ENCODE results near the gene DYNC2I2.
A peak's percentile ranks its signal among the peaks of the same experiment; 100 is the strongest.
"Not testable (repeated sequence)": the region's sequence is repeated elsewhere in the genome, so short reads cannot be mapped to it uniquely, and the experiment has no call there.

The DYNC2I2 gene

DNA sequence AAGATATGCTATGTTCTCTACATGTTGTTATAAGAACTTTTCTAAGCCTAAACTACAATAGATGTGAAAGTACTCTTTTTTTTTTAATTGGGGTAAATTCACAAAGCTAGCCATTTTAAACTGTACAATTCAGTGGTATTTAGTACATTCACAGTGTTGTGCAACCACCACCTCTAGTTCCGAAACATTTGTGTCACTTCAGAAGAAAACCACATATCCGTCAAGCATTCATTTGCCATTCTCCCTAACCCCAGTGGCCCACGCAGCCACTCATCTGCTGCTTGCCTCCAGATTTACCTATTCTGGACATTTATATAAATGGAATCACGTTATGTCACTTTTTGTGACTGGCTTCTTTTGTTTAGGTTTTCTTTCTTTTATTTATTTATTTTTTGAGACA, 61.2 kb downstream of the DYNC2I2 start:
- H3K4me3 Mint-ChIP-seq = no peak overlapping the region
- H3K27ac Mint-ChIP-seq = no peak overlapping the region
- no peaks in the 10 kb centered on the region for H3K9me3 Mint-ChIP-seq
- DNase-seq = no peak
- no peaks in the 10 kb centered on the region for H3K4me1 Mint-ChIP-seq
- no peaks in the 10 kb centered on the region for H3K27me3 Mint-ChIP-seq
- H3K36me3 Mint-ChIP-seq = peaks cover 63% of the 10 kb centered on the region
- CTCF ChIA-PET = no interaction called here

DNA sequence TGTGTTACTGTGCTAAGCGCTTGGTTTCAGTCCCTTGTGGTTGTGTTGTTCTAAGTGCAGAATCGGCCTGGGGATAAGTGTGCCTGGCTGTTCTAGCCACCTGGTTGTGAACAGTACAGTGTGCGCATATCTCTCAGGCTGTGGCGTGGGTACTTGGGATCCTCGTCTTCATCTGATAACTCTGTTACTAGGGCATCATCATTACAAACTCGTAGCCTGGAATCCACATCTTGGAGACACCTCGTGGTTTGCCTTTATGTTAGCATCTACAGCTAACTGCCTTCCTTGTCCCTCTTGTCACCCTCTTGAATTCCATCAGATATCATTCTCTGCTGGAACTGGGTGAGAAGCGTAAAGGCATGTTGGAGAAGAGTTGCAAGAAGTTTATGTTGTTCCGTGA, 62.8 kb downstream of the DYNC2I2 start:
- no peaks in the 10 kb centered on the region for H3K27me3 Mint-ChIP-seq
- H3K36me3 Mint-ChIP-seq = peaks cover 55% of the 10 kb centered on the region
- H3K27ac Mint-ChIP-seq = no peak overlapping the region
- no peak overlapping the region for H3K4me3 Mint-ChIP-seq
- CTCF ChIA-PET = no interaction called here
- DNase-seq = no peak
- no peaks in the 10 kb centered on the region for H3K9me3 Mint-ChIP-seq
- H3K4me1 Mint-ChIP-seq = peaks cover 1% of the 10 kb centered on the region

DNA sequence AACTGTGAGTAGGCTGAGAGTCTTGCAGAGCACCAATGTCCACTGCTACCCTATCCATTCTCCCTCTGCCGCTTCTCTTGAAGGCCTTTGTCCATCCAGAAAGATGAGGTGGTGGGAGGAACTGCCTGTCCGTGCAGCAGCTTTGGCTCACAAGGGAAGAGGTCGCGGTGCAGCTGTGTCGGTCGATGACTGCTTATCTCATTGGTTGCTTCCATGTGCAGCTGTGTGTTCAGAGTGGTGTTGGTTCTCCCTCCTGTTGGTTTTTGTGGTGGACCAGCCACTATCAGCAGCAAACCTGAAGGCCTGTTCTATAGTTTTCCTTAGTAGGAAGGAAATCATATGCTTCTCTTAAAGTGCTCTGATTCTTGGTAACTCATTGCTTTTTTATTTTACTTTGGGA, 63.6 kb downstream of the DYNC2I2 start:
- H3K9me3 Mint-ChIP-seq = no peaks in the 10 kb centered on the region
- no peak overlapping the region for H3K27ac Mint-ChIP-seq
- DNase-seq = no peak
- peaks cover 7% of the 10 kb centered on the region for H3K4me1 Mint-ChIP-seq
- no peaks in the 10 kb centered on the region for H3K27me3 Mint-ChIP-seq
- H3K36me3 Mint-ChIP-seq = peaks cover 55% of the 10 kb centered on the region
- CTCF ChIA-PET = no interaction called here
- H3K4me3 Mint-ChIP-seq = no peak overlapping the region

DNA sequence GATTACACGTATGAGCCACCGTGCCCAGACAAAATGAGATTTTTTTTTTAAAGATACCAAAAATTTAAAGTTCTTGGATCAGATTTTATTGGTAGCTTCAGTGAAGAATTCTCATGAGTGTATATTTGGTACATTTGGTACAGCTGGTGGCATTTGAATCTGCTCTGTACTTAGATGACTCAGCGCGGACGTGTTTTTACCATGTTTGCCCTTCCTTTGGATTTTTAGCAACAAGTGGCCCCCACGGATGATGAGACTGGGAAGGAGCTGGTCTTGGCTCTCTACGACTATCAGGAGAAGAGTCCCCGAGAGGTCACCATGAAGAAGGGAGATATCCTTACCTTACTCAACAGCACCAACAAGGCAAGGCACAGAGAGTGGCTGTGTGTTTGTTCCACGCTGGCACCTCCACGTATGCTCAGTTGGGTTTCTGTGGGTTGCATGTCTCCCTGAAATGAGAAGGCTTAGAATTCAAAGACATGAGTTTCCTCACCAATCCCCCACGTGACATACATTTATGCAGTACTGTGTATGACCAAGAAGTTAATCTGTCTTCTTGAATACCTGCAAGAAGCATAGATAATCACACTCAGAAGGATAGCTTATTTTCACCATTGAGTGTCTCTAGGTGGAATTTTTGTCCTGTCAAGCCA, 67.9 kb downstream of the DYNC2I2 start:
- DNase-seq = no peak
- no peak overlapping the region for H3K27ac Mint-ChIP-seq
- CTCF ChIA-PET = interaction anchor here (0.6 kb wide), 1 partner anchor 159 kb away, joined by 3 read pairs; no protein-coding TSS in a partner anchor
- no peak overlapping the region for H3K4me3 Mint-ChIP-seq
- H3K36me3 Mint-ChIP-seq = peaks cover 74% of the 10 kb centered on the region
- H3K27me3 Mint-ChIP-seq = no peaks in the 10 kb centered on the region
- peaks cover 18% of the 10 kb centered on the region for H3K4me1 Mint-ChIP-seq
- H3K9me3 Mint-ChIP-seq = no peaks in the 10 kb centered on the region

DNA sequence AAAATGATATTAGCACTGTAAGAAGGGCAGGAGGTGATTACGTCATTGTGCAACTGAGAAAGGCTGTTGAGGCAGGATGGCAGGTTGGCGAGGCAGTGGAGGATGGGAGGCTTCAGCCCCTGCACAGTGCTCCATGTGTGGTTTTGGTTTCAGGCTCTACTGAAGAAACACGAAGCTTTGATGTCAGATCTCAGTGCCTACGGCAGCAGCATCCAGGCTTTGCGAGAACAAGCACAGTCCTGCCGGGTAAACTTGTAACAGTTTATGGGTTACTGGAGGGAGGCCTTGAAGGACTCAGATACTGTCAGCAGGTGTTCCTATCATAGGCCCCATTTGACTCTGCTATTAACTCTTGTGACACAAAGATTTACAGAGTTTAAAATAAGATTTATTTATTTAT, 69.2 kb downstream of the DYNC2I2 start:
- peak; percentile 85 for DNase-seq
- Mint-ChIP-seq H3K4me1 (peaks cover 18% of the 10 kb centered on the region), H3K9me3 (no peaks in the 10 kb centered on the region), H3K27me3 (no peaks in the 10 kb centered on the region), H3K36me3 (peaks cover 77% of the 10 kb centered on the region), H3K27ac (peak overlapping the region; percentile 71), H3K4me3 (no peak overlapping the region)
- CTCF ChIA-PET = no interaction called here

DNA sequence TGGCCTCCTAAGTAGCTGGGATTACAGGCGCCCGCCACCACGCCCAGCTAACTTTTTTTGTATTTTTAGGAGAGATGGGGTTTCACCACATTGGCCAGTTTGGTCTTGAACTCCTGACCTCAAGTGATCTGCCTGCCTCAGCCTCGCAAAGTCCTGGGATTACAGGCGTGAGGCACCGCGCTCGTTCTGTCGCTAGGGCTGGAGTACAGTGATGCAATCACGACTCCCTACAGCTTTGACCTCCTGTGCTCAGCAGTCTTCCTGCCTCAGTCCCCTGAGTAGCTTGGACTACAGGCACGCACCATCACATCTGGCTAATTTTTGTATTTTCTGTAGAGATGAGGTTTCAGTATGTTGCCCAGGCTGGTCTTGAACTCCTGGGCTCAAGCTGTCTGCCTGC, 69.7 kb downstream of the DYNC2I2 start:
- Mint-ChIP-seq H3K36me3 (peaks cover 77% of the 10 kb centered on the region), H3K27ac (peak overlapping the region; percentile 71), H3K4me1 (peaks cover 18% of the 10 kb centered on the region)
- CTCF ChIA-PET, H3K4me3 Mint-ChIP-seq, H3K9me3 Mint-ChIP-seq, DNase-seq, H3K27me3 Mint-ChIP-seq: not testable (repeated sequence)

DNA sequence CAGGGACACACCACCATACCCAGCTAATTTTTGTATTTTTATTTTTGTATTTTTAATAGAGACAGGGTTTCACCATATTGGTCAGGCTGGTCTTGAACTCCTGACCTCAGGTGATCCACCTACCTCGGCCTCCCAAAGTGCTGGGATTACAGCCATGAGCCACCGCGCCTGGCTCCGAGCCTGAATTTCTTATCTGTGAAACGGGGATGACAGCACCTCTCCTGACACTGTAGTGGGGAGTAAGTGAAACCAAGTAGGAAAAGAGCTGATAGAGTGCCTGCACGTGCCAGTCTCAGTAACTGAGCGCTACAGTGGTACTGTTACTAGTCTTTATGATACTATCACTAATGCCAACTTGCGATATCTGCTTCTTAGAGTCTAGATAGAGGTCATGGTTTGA, 71.5 kb downstream of the DYNC2I2 start:
- CTCF ChIA-PET = interaction anchor here (0.6 to 1.2 kb wide), 2 partner anchors 22 to 116 kb away, joined by 3 read pairs; no protein-coding TSS in a partner anchor
- H3K27ac Mint-ChIP-seq, H3K4me3 Mint-ChIP-seq, H3K27me3 Mint-ChIP-seq, H3K9me3 Mint-ChIP-seq, DNase-seq: not testable (repeated sequence)
- Mint-ChIP-seq H3K36me3 (peaks cover 79% of the 10 kb centered on the region), H3K4me1 (peaks cover 18% of the 10 kb centered on the region)

All from activated naive CD4-positive, alpha-beta T cell treated with anti-CD3 and anti-CD28 coated beads, Interleukin-2, amount 10 ng/mL, durations not matched to agents 7 days and 5 days (primary cell).